Hepatocyte (in vitro differentiated cells): ENCODE results near the gene SYT12. TPM values are rescaled to one million over a fixed set of nuclear protein-coding genes. Genes with fewer than 3 reads are reported as not detected.

Source experiments
- DNase-seq: peaks from one replicate; pipeline ENCODE4 v3.0.0-alpha.2; 2016; ENCODE audit warnings: low spot score
- H2AFZ ChIP-seq: fragments of 200-600 bp; sonication (generic); 2 replicates; pipeline ENCODE4 v1.6.0; 2016; ENCODE audit warnings: antibody characterized with exemption, mild to moderate bottlenecking
- H3K27ac ChIP-seq: fragments of 200-600 bp; sonication (generic); 2 replicates; pipeline ENCODE4 v1.5.1; 2016; ENCODE audit warnings: mild to moderate bottlenecking
- H3K27me3 ChIP-seq: fragments of 200-600 bp; sonication (generic); 2 replicates; pipeline ENCODE4 v1.6.1; 2016
- H3K36me3 ChIP-seq: fragments of 200-600 bp; sonication (generic); replicated peaks from 2 replicates; pipeline ENCODE4 v1.5.1; 2016; ENCODE audit warnings: low read depth; ENCODE audit not compliant: insufficient read depth
- H3K4me1 ChIP-seq: fragments of 200-600 bp; sonication (generic); 2 replicates; pipeline ENCODE4 v1.5.1; 2016; ENCODE audit warnings: mild to moderate bottlenecking, moderate library complexity; ENCODE audit not compliant: insufficient read depth
- H3K4me2 ChIP-seq: fragments of 200-600 bp; sonication (generic); 2 replicates; pipeline ENCODE4 v1.6.0; 2016
- H3K4me3 ChIP-seq: fragments of 200-600 bp; sonication (generic); 2 replicates; pipeline ENCODE4 v1.5.1; 2016; ENCODE audit warnings: mild to moderate bottlenecking
- H3K79me2 ChIP-seq: fragments of 200-600 bp; sonication (generic); 2 replicates; pipeline ENCODE4 v1.6.0; 2017; ENCODE audit warnings: mild to moderate bottlenecking
- H3K9me2 ChIP-seq: fragments of 200-600 bp; sonication (generic); replicated peaks from 2 replicates; pipeline ENCODE4 v1.6.0; 2017; ENCODE audit warnings: mild to moderate bottlenecking; ENCODE audit not compliant: insufficient read depth
- H3K9me3 ChIP-seq: fragments of 200-600 bp; sonication (generic); 2 replicates; pipeline ENCODE4 v1.5.1; 2016; ENCODE audit warnings: low read depth, mild to moderate bottlenecking
- H4K20me1 ChIP-seq: fragments of 200-600 bp; sonication (generic); 2 replicates; pipeline ENCODE4 v1.6.0; 2016; ENCODE audit warnings: mild to moderate bottlenecking; ENCODE audit not compliant: insufficient read depth, poor library complexity, severe bottlenecking
- CTCF ChIP-seq: fragments of 200-600 bp; sonication (generic); IDR thresholded peaks from 2 replicates; pipeline ENCODE4 v1.5.1; 2016; ENCODE audit warnings: antibody characterized with exemption, mild to moderate bottlenecking; ENCODE audit not compliant: poor library complexity
- EZH2 ChIP-seq: fragments of 200-600 bp; sonication (generic); IDR thresholded peaks from 2 replicates; pipeline ENCODE4 v1.6.1; 2016; ENCODE audit warnings: antibody characterized with exemption, mild to moderate bottlenecking, borderline replicate concordance
- EZH2phosphoT487 ChIP-seq: fragments of 200-600 bp; sonication (generic); IDR thresholded peaks from one replicate; pipeline ENCODE4 v1.6.1; 2018; ENCODE audit warnings: antibody characterized with exemption, mild to moderate bottlenecking, low read depth, moderate library complexity; ENCODE audit not compliant: unreplicated experiment, severe bottlenecking
- WGBS: methylation state at CpG from one replicate; pipeline ENCODE4 v1.1.6; 2016; ENCODE audit warnings: low lambda C conversion rate; ENCODE audit errors: missing lambda C conversion rate; 5-methylcytosine and 5-hydroxymethylcytosine counted together
- polyA plus RNA-seq: library from polyadenylated mRNA; unstranded; fragments of >200 nt; fragmentation: Nextera tagmentation; extraction: Ambion mirVana; gene quantifications from 2 replicates; pipeline ENCODE4 v1.2.1, GENCODE V29; 2016
- total RNA-seq: library from RNA; depleted of rRNA; stranded (reverse); fragments of >200 nt; gene quantifications from 2 replicates; pipeline ENCODE4 v1.2.3, GENCODE V29; 2014

SYT12 gene
- total and polyA plus RNA-seq, 2 experiments from 2014 or later = 0.27 to 0.50 TPM

DNA sequence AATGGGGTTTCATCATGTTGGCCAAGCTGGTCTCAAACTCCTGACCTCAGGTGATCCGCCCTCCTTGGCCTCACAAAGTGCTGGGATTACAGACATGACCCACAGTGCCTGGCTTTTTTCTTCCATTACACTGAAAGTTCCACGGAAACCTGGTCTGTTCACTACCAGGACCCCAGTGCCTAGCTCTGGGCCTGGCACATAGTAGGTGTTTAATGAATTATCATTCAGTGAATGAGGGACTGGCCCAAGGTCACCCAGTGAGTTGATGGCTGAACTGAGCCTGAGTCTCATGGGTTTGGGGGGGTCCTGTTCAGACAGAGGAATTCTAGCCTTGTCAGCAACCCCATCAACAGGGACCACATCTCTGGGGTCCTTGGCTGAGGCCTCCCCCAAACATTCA is 44.7 kb upstream of the SYT12 start:
- H3K4me2 ChIP-seq = no peak overlapping the region
- no peak overlapping the region for H3K27ac ChIP-seq
- no peaks in the 10 kb centered on the region for H3K27me3 ChIP-seq
- H2AFZ ChIP-seq = no peak overlapping the region
- DNase-seq = no peak
- H3K4me3 ChIP-seq = no peak overlapping the region
- TF ChIP-seq EZH2phosphoT487 (no peak), CTCF (no peak), EZH2 (no peak)
- H3K9me2 ChIP-seq = no peaks in the 10 kb centered on the region
- WGBS = 100% methylated on average over 2 of the region's 2 CpGs
- H3K36me3 ChIP-seq = no peaks in the 10 kb centered on the region
- no peaks in the 10 kb centered on the region for H3K79me2 ChIP-seq
- H3K4me1 ChIP-seq = peaks cover 10% of the 10 kb centered on the region
- H3K9me3 ChIP-seq = no peaks in the 10 kb centered on the region
- no peaks in the 10 kb centered on the region for H4K20me1 ChIP-seq

DNA sequence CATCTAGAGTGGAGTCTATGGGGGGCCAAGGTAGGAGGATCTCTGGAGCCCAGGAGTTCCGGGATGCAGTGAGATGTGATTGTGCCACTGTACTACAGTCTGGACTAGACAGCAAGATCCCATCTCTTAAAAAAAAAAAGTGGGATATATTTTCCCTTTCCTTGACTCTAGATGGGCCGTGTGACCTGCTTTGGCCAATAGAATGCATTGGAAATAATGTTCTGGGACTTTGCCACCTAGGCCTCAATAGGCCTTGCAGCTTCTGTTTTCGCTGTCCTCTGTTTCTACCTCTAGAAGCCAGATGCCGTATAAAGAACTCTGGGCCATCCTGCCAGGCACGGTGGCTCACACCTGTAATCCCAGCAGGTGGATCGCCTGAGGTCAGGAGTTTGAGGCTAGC is 44.2 kb upstream of the SYT12 start:
- no peaks in the 10 kb centered on the region for H3K27me3 ChIP-seq
- no peaks in the 10 kb centered on the region for H3K79me2 ChIP-seq
- TF ChIP-seq EZH2 = no peak
- TF ChIP-seq CTCF = no peak
- no peak for TF ChIP-seq EZH2phosphoT487
- no peaks in the 10 kb centered on the region for H3K9me3 ChIP-seq
- H3K4me3 ChIP-seq = no peak overlapping the region
- H4K20me1 ChIP-seq = no peaks in the 10 kb centered on the region
- no peaks in the 10 kb centered on the region for H3K9me2 ChIP-seq
- H3K27ac ChIP-seq = no peak overlapping the region
- H3K4me2 ChIP-seq = no peak overlapping the region
- no peaks in the 10 kb centered on the region for H3K36me3 ChIP-seq
- no peak overlapping the region for H2AFZ ChIP-seq
- no peak for DNase-seq
- WGBS = 95% methylated on average over 6 of the region's 6 CpGs
- H3K4me1 ChIP-seq = peaks cover 8% of the 10 kb centered on the region

- Histone ChIP-seq H3K4me1 (peaks cover under 1% of the 10 kb centered on the region), H4K20me1 (no peaks in the 10 kb centered on the region), H3K9me3 (no peaks in the 10 kb centered on the region), H3K4me3 (no peak overlapping the region), H2AFZ (no peak overlapping the region), H3K27ac (no peak overlapping the region), H3K4me2 (no peak overlapping the region), H3K36me3 (no peaks in the 10 kb centered on the region), H3K9me2 (no peaks in the 10 kb centered on the region), H3K79me2 (no peaks in the 10 kb centered on the region), H3K27me3 (no peaks in the 10 kb centered on the region)
- 97% methylated on average over 2 of the region's 2 CpGs for WGBS
- DNase-seq = no peak
- TF ChIP-seq EZH2 = no peak
- no peak for TF ChIP-seq EZH2phosphoT487
- TF ChIP-seq CTCF = no peak
Observed at GRCh38 chr11:66979336-66979980, 43.5 kb upstream of the SYT12 start.
